Measurements from ENCODE around the gene MLLT1.

The MLLT1 gene

GRCh38 chr19:6233056-6233826 is 46.5 kb downstream of the MLLT1 start:
- DNase-seq (ENCODE audit: insufficient read length, low spot score) (peak; percentile 13), FAIRE-seq (no peak)

GRCh38 chr19:6232601-6233055 is 47.1 kb downstream of the MLLT1 start:
- FAIRE-seq: no peak
- DNase-seq (ENCODE audit: insufficient read length, low spot score): no peak
- TF ChIP-seq PAX5 (IDR thresholded peaks at IDR 0.05; ENCODE audit: insufficient read depth, low read length, severe bottlenecking) (no peak), POU2F2 (IDR thresholded peaks at IDR 0.05; ENCODE audit: low read depth, low read length) (no peak), TAF1 (IDR thresholded peaks at IDR 0.05; ENCODE audit: low read depth, low read length) (no peak), POLR2A (IDR thresholded peaks at IDR 0.05; ENCODE audit: low read depth, low read length) (no peak), POLR2AphosphoS5 (IDR thresholded peaks at IDR 0.05; ENCODE audit: low read depth, low read length) (no peak), SPI1 (IDR thresholded peaks at IDR 0.05; ENCODE audit: low read depth, low read length) (no peak)

More at GRCh38 chr19:6233056-6233826, 46.5 kb downstream of the MLLT1 start:
- TF ChIP-seq SPI1 (IDR thresholded peaks at IDR 0.05; ENCODE audit: low read depth, low read length) (no peak), POLR2A (IDR thresholded peaks at IDR 0.05; ENCODE audit: low read depth, low read length) (no peak), POU2F2 (IDR thresholded peaks at IDR 0.05; ENCODE audit: low read depth, low read length) (no peak), PAX5 (IDR thresholded peaks at IDR 0.05; ENCODE audit: insufficient read depth, low read length, severe bottlenecking) (no peak), TAF1 (IDR thresholded peaks at IDR 0.05; ENCODE audit: low read depth, low read length) (no peak), POLR2AphosphoS5 (IDR thresholded peaks at IDR 0.05; ENCODE audit: low read depth, low read length) (no peak)

- no peak for FAIRE-seq
- TF ChIP-seq POLR2AphosphoS5 (IDR thresholded peaks at IDR 0.05; ENCODE audit: low read depth, low read length): no peak
- no peak for TF ChIP-seq POLR2A (IDR thresholded peaks at IDR 0.05; ENCODE audit: low read depth, low read length)
- TF ChIP-seq SPI1 (IDR thresholded peaks at IDR 0.05; ENCODE audit: low read depth, low read length): no peak
- no peak for TF ChIP-seq TAF1 (IDR thresholded peaks at IDR 0.05; ENCODE audit: low read depth, low read length)
Observed at GRCh38 chr19:6230991-6231448, 48.8 kb downstream of the MLLT1 start.

DNA sequence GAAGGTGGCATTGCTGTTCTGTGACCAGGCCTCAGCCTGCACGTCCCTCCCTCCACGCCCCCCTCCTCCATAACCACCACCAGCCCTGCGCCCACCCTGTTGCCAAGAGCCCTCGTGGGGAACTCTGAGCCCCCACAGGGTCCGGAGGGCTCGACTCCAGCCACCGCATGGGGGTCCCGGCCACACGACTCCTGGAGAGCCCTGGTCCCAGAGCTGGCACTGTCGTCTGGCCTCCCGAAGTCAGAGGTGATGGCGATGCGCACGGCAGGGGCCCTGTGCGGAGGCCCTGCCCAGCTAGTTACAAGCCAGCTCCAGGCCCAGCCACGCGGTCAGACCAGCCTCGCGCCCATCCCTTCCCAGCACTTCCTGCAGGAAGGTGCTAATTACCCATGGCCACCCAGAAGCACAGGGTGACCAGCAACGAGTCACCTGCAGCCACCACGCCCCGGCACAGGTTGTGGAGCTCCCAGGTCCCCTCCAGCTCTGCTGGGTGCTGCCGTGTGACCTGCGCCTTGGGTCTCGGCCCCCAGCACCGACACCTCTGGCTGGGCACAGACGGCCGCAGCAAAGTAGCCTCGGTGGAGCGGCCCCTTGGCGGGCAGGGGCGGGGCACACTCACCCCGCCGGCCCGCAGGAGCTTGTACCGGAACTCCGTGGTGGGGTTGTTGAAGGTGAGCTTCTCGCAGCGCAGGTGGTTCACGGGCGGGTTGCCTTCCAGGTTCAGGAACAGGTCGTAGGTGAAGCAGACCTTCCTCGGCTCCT is 49.6 kb downstream of the MLLT1 start:
- TF ChIP-seq TAF1 (IDR thresholded peaks at IDR 0.05; ENCODE audit: low read depth, low read length) (no peak), SPI1 (IDR thresholded peaks at IDR 0.05; ENCODE audit: low read depth, low read length) (no peak), POLR2AphosphoS5 (IDR thresholded peaks at IDR 0.05; ENCODE audit: low read depth, low read length) (no peak), POU2F2 (IDR thresholded peaks at IDR 0.05; ENCODE audit: low read depth, low read length) (no peak), PAX5 (IDR thresholded peaks at IDR 0.05; ENCODE audit: insufficient read depth, low read length, severe bottlenecking) (no peak), POLR2A (IDR thresholded peaks at IDR 0.05; ENCODE audit: low read depth, low read length) (no peak)
- no peak for FAIRE-seq

More at GRCh38 chr19:6230991-6231448, 48.8 kb downstream of the MLLT1 start:
- no peak for DNase-seq (ENCODE audit: insufficient read length, low spot score)

DNA sequence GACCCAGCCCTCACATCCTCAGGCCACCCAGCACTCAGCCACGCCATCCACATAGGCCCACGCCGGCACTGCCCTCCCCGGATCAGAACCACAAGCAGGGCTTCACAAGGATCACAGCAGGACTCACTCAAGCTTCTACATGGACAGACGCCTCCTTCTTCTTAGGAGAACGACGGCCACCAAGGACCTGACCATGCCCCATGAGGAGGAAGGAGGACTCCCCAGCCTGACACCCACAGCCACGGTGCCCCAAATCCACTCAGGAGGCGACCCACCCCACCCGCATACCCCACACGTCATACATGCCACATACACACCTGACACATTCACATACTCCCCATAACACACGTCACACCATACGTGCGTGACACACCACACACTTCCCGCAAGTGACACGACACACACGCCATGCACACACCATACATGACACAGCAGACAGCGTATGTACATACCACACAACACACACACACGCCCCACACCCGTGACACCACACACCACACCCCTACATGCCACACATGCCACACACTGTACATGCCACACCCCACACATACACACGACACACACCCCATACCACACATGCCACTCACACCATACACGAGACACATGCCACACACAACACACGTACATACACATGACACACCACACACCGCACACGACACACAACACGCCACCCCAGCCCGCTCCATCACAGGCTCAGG is 50.4 kb downstream of the MLLT1 start:
- TF ChIP-seq PAX5 (IDR thresholded peaks at IDR 0.05; ENCODE audit: insufficient read depth, low read length, severe bottlenecking) (no peak), POU2F2 (IDR thresholded peaks at IDR 0.05; ENCODE audit: low read depth, low read length) (no peak), POLR2A (IDR thresholded peaks at IDR 0.05; ENCODE audit: low read depth, low read length) (no peak), SPI1 (IDR thresholded peaks at IDR 0.05; ENCODE audit: low read depth, low read length) (no peak)
- FAIRE-seq (peak; percentile 84), DNase-seq (ENCODE audit: insufficient read length, low spot score) (peak; percentile 11)

More for the DNA sequence above, 49.6 kb downstream of the MLLT1 start:
- DNase-seq (ENCODE audit: insufficient read length, low spot score): peak; percentile 11

DNA sequence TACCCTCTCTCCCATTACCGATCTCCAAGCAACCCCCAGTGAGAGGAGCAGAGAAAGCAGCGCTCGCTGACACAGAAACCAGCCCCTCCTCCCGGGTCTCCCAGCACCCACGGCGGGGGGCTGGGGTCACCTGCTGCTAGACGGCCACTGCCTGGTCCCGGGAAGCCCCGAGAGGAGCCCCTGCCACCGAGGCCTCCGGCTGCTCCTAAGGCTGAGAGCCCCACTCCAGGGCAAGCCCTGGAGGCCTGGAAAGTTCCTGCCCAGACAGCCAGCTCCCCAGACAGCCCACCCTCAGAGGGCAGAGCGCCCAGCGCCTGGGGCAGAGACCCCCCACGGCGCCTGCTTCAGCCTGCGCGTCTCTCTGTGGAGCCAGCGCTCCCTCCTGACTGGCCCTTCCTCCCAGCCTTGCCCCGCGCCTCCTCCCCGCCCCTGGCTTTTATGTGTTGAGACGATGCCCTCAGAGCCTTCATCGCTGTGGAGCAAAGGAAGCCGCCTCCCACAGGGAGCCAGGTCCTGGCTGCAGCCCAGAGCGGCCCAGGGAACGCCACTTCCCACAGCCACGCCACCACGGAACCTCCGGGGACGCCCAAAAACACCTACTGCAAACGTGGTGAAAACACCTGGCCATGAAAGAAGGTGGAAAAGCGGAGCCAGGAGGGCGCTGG is 51.1 kb downstream of the MLLT1 start:
- TF ChIP-seq POLR2A (IDR thresholded peaks at IDR 0.05; ENCODE audit: low read depth, low read length): no peak
- no peak for TF ChIP-seq POU2F2 (IDR thresholded peaks at IDR 0.05; ENCODE audit: low read depth, low read length)
- TF ChIP-seq POLR2AphosphoS5 (IDR thresholded peaks at IDR 0.05; ENCODE audit: low read depth, low read length): no peak
- no peak for TF ChIP-seq PAX5 (IDR thresholded peaks at IDR 0.05; ENCODE audit: insufficient read depth, low read length, severe bottlenecking)
- TF ChIP-seq SPI1 (IDR thresholded peaks at IDR 0.05; ENCODE audit: low read depth, low read length): no peak
- no peak for TF ChIP-seq TAF1 (IDR thresholded peaks at IDR 0.05; ENCODE audit: low read depth, low read length)
- FAIRE-seq (no peak), DNase-seq (ENCODE audit: insufficient read length, low spot score) (no peak)

DNA sequence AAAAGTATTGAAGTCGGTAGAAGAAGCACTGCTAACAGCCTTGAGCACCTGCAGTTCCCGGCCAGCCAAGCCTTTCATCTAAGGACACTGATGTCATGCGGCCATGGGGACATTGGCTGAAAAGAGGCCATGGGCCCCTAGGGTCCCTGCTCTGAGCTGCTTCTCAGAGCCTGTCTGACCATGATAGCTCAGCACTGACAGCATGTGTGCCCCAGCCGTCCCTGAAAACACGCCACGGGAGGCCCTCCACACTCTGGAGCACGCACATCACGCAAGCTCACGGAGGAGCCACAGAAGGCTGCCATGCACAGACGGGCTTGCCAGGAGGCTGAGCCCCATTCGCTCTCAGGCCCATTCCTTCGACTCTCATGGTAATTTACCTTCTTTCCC is 51.8 kb downstream of the MLLT1 start:
- TF ChIP-seq PAX5 (IDR thresholded peaks at IDR 0.05; ENCODE audit: insufficient read depth, low read length, severe bottlenecking) (no peak), POLR2AphosphoS5 (IDR thresholded peaks at IDR 0.05; ENCODE audit: low read depth, low read length) (no peak), TAF1 (IDR thresholded peaks at IDR 0.05; ENCODE audit: low read depth, low read length) (no peak), SPI1 (IDR thresholded peaks at IDR 0.05; ENCODE audit: low read depth, low read length) (no peak), POU2F2 (IDR thresholded peaks at IDR 0.05; ENCODE audit: low read depth, low read length) (no peak), POLR2A (IDR thresholded peaks at IDR 0.05; ENCODE audit: low read depth, low read length) (no peak)
- DNase-seq (ENCODE audit: insufficient read length, low spot score) (no peak), FAIRE-seq (no peak)

- TF ChIP-seq POLR2A (IDR thresholded peaks at IDR 0.05; ENCODE audit: low read depth, low read length): no peak
- FAIRE-seq (no peak), DNase-seq (ENCODE audit: insufficient read length, low spot score) (no peak)
Observed at GRCh38 chr19:6227156-6227935, 52.4 kb downstream of the MLLT1 start.

Data from GM12891 (cell line).